HepG2 (cell line): Measurements from ENCODE around the gene MAP3K19. TPM values are rescaled to one million over a fixed set of nuclear protein-coding genes. Genes with fewer than 3 reads are reported as not detected.

ENCODE experiments used
- BORCS8-MEF2B ChIP-seq: sonication (generic); formaldehyde crosslinking; IDR thresholded peaks from 2 replicates; pipeline ENCODE4 v1.8.0; 2022; ENCODE audit warnings: mild to moderate bottlenecking, missing genetic modification reagents
- CAMTA2 ChIP-seq: sonication (generic); formaldehyde crosslinking; IDR thresholded peaks from 2 replicates; pipeline ENCODE4 v1.4.0; 2020; ENCODE audit warnings: mild to moderate bottlenecking, missing genetic modification reagents, borderline replicate concordance
- KDM5A ChIP-seq: fragments of 200-600 bp; sonication (generic); IDR thresholded peaks from 2 replicates; pipeline ENCODE4 v1.7.0; 2018; ENCODE audit warnings: antibody characterized with exemption, mild to moderate bottlenecking, low read length, borderline replicate concordance
- MYNN ChIP-seq: sonication (generic); formaldehyde crosslinking; IDR thresholded peaks from 2 replicates; pipeline ENCODE4 v1.4.0; 2020; ENCODE audit warnings: mild to moderate bottlenecking, low read depth, missing genetic modification reagents
- NPAS2 ChIP-seq: sonication (generic); formaldehyde crosslinking; IDR thresholded peaks from 2 replicates; pipeline ENCODE4 v1.8.0; 2022; ENCODE audit warnings: mild to moderate bottlenecking, missing genetic modification reagents, borderline replicate concordance
- PAX8 ChIP-seq: sonication (generic); formaldehyde crosslinking; IDR thresholded peaks from 2 replicates; pipeline ENCODE4 v1.8.0; 2022; ENCODE audit warnings: mild to moderate bottlenecking, missing genetic modification reagents, borderline replicate concordance
- PCBP1 ChIP-seq: fragments of 200-400 bp; formaldehyde crosslinking; IDR thresholded peaks from 2 replicates; pipeline ENCODE4 v1.6.1; 2017; ENCODE audit warnings: mild to moderate bottlenecking, low read depth, low read length, borderline replicate concordance
- SOX6 ChIP-seq, 2 experiments: fragments of 450-650 bp in 1 of 2; sonication (generic) in 1 of 2; formaldehyde crosslinking in 1 of 2; IDR thresholded peaks; 2 replicates each; pipeline versions ENCODE4 v1.4.0 to v1.6.1; 2017 to 2020; ENCODE audit warnings: antibody characterized with exemption in 1 of 2, mild to moderate bottlenecking in 1 of 2, missing genetic modification reagents in 1 of 2
- SSRP1 ChIP-seq: IDR thresholded peaks from 2 replicates; pipeline ENCODE4 v1.6.1; 2016; ENCODE audit warnings: control low read depth
- TAF1 ChIP-seq: sonication (generic); formaldehyde crosslinking; IDR thresholded peaks from 2 replicates; pipeline ENCODE4 v1.4.0; 2020; ENCODE audit warnings: missing genetic modification reagents
- TSC22D2 ChIP-seq: sonication (generic); formaldehyde crosslinking; IDR thresholded peaks from 2 replicates; pipeline ENCODE4 v1.5.1; 2020; ENCODE audit warnings: missing genetic modification reagents, mild to moderate bottlenecking, borderline replicate concordance
- ZC3H13 ChIP-seq: sonication (generic); formaldehyde crosslinking; IDR thresholded peaks from 2 replicates; pipeline ENCODE4 v1.8.1; 2023; ENCODE audit warnings: mild to moderate bottlenecking, missing genetic modification reagents, moderate library complexity
- ZMYM2 ChIP-seq: sonication (generic); formaldehyde crosslinking; IDR thresholded peaks from 2 replicates; pipeline ENCODE4 v1.8.0; 2022; ENCODE audit warnings: mild to moderate bottlenecking, missing genetic modification reagents
- ZNF292 ChIP-seq: sonication (generic); formaldehyde crosslinking; IDR thresholded peaks from 2 replicates; pipeline ENCODE4 v1.8.1; 2022; ENCODE audit warnings: mild to moderate bottlenecking, low read depth, missing genetic modification reagents, borderline replicate concordance
- ZNF484 ChIP-seq: sonication (generic); formaldehyde crosslinking; IDR thresholded peaks from 2 replicates; pipeline ENCODE4 v1.5.1; 2020; ENCODE audit warnings: mild to moderate bottlenecking, low read depth, missing genetic modification reagents, borderline replicate concordance
- ZNF614 ChIP-seq: IDR thresholded peaks from 2 replicates; pipeline ENCODE4 v1.6.1; 2018; ENCODE audit warnings: missing biosample characterization, missing genetic modification reagents, inconsistent platforms, borderline replicate concordance
- ZNF629 ChIP-seq: sonication (generic); formaldehyde crosslinking; conservative IDR thresholded peaks from 2 replicates; pipeline ENCODE4 v1.5.0; 2020; ENCODE audit warnings: missing genetic modification reagents
- ZNF674 ChIP-seq: sonication (generic); formaldehyde crosslinking; IDR thresholded peaks from 2 replicates; pipeline ENCODE4 v1.5.0; 2020; ENCODE audit warnings: low read depth, mild to moderate bottlenecking, missing genetic modification reagents
- ZNF781 ChIP-seq: sonication (generic); formaldehyde crosslinking; IDR thresholded peaks from 2 replicates; pipeline ENCODE4 v1.5.1; 2020; ENCODE audit warnings: borderline replicate concordance, mild to moderate bottlenecking, missing genetic modification reagents; ENCODE audit errors: not compliant biosample characterization
- polyA plus RNA-seq, 8 experiments: library from polyadenylated mRNA; depleted of rRNA in 3 of 8; stranded (reverse) in 7 of 8; unstranded in 1 of 8; fragments of >200 nt; fragmentation: Illumina TruSeq in 4 of 8; extraction: Trizol in 4 of 8; gene quantifications; 2 replicates each; pipeline versions ENCODE4 v1.2.1 to v1.2.3, GENCODE V29; 2011 to 2016; ENCODE audit warnings: low read depth in 4 of 8, missing spikeins in 1 of 8, mixed read lengths in 1 of 8; ENCODE audit not compliant: insufficient read depth in 1 of 8
- total RNA-seq, 5 experiments: library from RNA; depleted of rRNA; stranded (reverse); fragments of >200 nt; fragmentation: Illumina TruSeq; extraction: Trizol; gene quantifications; 2 replicates each; pipeline ENCODE4 v1.2.3, GENCODE V29; 2016; ENCODE audit warnings: low read depth in 1 of 5
- TF ChIP-seq, protein P1 (sequence below): sonication (generic); formaldehyde crosslinking; IDR thresholded peaks from 2 replicates; pipeline ENCODE4 v1.4.0; 2020; ENCODE audit warnings: mild to moderate bottlenecking, missing genetic modification reagents
- TF ChIP-seq, protein P2 (sequence below): sonication (generic); formaldehyde crosslinking; IDR thresholded peaks from 2 replicates; pipeline ENCODE4 v1.4.0; 2020; ENCODE audit warnings: missing genetic modification reagents
- TF ChIP-seq, protein P3 (sequence below): sonication (generic); formaldehyde crosslinking; IDR thresholded peaks from 2 replicates; pipeline ENCODE4 v1.4.0; 2020; ENCODE audit warnings: mild to moderate bottlenecking, missing genetic modification reagents
- TF ChIP-seq, protein P4 (sequence below): IDR thresholded peaks from 2 replicates; pipeline ENCODE4 v1.6.1; 2012; ENCODE audit warnings: low read length, improper control_type of control experiment

The MAP3K19 gene
- total and polyA plus RNA-seq, 2 of the 13 experiments (the other 11 are each of a cell fraction or from before 2014, with no cell fraction given), result not detected

GRCh38 chr2:134917888-134918525, 129.2 kb downstream of the MAP3K19 start (continued):
- TF ChIP-seq, protein P1, sequence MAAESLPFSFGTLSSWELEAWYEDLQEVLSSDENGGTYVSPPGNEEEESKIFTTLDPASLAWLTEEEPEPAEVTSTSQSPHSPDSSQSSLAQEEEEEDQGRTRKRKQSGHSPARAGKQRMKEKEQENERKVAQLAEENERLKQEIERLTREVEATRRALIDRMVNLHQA (CRISPR knock-in tag), result 0 out of 2 replicates have a peak, but pooled peaks have one; percentile 61
- TF ChIP-seq MYNN (CRISPR knock-in tag) (peak; percentile 87; the same call in 1 of the 2 replicates), TAF1 (CRISPR knock-in tag) (peak; percentile 74), ZMYM2 (CRISPR knock-in tag) (no peak), PCBP1 (peak; percentile 100), SSRP1 (CRISPR knock-in tag) (no peak), BORCS8-MEF2B (CRISPR knock-in tag) (no peak), ZNF781 (CRISPR knock-in tag) (no peak), TSC22D2 (CRISPR knock-in tag) (0 out of 2 replicates have a peak, but pooled peaks have one; percentile 19), ZNF674 (no peak), PAX8 (CRISPR knock-in tag) (no peak), ZC3H13 (no peak; the same call in none of the 2 replicates), ZNF614 (peak; percentile 40), NPAS2 (CRISPR knock-in tag) (no peak), ZNF629 (CRISPR knock-in tag) (no peak), CAMTA2 (CRISPR knock-in tag) (peak; percentile 78; the same call in 1 of the 2 replicates), ZNF292 (CRISPR knock-in tag) (peak; percentile 28; the same call in 1 of the 2 replicates), SOX6 (IDR thresholded peaks at IDR 0.05) (no peak), SOX6 (CRISPR knock-in tag; IDR thresholded peaks at IDR 0.05) (no peak), KDM5A (no peak), ZNF484 (CRISPR knock-in tag) (no peak)
- TF ChIP-seq, protein P2, sequence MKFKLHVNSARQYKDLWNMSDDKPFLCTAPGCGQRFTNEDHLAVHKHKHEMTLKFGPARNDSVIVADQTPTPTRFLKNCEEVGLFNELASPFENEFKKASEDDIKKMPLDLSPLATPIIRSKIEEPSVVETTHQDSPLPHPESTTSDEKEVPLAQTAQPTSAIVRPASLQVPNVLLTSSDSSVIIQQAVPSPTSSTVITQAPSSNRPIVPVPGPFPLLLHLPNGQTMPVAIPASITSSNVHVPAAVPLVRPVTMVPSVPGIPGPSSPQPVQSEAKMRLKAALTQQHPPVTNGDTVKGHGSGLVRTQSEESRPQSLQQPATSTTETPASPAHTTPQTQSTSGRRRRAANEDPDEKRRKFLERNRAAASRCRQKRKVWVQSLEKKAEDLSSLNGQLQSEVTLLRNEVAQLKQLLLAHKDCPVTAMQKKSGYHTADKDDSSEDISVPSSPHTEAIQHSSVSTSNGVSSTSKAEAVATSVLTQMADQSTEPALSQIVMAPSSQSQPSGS (CRISPR knock-in tag), result no peak; the same call in 1 of the 2 replicates
- TF ChIP-seq, protein P3, sequence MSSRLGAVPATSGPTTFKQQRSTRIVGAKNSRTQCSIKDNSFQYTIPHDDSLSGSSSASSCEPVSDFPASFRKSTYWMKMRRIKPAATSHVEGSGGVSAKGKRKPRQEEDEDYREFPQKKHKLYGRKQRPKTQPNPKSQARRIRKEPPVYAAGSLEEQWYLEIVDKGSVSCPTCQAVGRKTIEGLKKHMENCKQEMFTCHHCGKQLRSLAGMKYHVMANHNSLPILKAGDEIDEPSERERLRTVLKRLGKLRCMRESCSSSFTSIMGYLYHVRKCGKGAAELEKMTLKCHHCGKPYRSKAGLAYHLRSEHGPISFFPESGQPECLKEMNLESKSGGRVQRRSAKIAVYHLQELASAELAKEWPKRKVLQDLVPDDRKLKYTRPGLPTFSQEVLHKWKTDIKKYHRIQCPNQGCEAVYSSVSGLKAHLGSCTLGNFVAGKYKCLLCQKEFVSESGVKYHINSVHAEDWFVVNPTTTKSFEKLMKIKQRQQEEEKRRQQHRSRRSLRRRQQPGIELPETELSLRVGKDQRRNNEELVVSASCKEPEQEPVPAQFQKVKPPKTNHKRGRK (CRISPR knock-in tag), result no peak
- TF ChIP-seq, protein P4, sequence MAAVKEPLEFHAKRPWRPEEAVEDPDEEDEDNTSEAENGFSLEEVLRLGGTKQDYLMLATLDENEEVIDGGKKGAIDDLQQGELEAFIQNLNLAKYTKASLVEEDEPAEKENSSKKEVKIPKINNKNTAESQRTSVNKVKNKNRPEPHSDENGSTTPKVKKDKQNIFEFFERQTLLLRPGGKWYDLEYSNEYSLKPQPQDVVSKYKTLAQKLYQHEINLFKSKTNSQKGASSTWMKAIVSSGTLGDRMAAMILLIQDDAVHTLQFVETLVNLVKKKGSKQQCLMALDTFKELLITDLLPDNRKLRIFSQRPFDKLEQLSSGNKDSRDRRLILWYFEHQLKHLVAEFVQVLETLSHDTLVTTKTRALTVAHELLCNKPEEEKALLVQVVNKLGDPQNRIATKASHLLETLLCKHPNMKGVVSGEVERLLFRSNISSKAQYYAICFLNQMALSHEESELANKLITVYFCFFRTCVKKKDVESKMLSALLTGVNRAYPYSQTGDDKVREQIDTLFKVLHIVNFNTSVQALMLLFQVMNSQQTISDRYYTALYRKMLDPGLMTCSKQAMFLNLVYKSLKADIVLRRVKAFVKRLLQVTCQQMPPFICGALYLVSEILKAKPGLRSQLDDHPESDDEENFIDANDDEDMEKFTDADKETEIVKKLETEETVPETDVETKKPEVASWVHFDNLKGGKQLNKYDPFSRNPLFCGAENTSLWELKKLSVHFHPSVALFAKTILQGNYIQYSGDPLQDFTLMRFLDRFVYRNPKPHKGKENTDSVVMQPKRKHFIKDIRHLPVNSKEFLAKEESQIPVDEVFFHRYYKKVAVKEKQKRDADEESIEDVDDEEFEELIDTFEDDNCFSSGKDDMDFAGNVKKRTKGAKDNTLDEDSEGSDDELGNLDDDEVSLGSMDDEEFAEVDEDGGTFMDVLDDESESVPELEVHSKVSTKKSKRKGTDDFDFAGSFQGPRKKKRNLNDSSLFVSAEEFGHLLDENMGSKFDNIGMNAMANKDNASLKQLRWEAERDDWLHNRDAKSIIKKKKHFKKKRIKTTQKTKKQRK, result no peak
